HepG2 (cell line): Measurements from ENCODE around the gene TCF7L2. TPM values are rescaled to one million over a fixed set of nuclear protein-coding genes. Genes with fewer than 3 reads are reported as not detected.

Experiments
- ATF7-NPFF ChIP-seq: sonication (generic); formaldehyde crosslinking; IDR thresholded peaks from 2 replicates; pipeline ENCODE4 v1.8.1; 2023; ENCODE audit warnings: mild to moderate bottlenecking, low read depth, missing genetic modification reagents, moderate library complexity
- CEBPG ChIP-seq: IDR thresholded peaks from 2 replicates; pipeline ENCODE4 v1.6.1; 2016
- DRAP1 ChIP-seq: IDR thresholded peaks from 2 replicates; pipeline ENCODE4 v1.6.1; 2016; ENCODE audit warnings: missing genetic modification reagents, missing compliant biosample characterization
- IKZF1 ChIP-seq: fragments of 450-650 bp; IDR thresholded peaks from 2 replicates; pipeline ENCODE4 v1.7.1; 2016
- IRX3 ChIP-seq: sonication (generic); formaldehyde crosslinking; IDR thresholded peaks from 2 replicates; pipeline ENCODE4 v1.8.1; 2023; ENCODE audit warnings: mild to moderate bottlenecking, low read depth, missing genetic modification reagents, borderline replicate concordance
- NFAT5 ChIP-seq: sonication (generic); formaldehyde crosslinking; IDR thresholded peaks from 2 replicates; pipeline ENCODE4 v1.4.0; 2020; ENCODE audit warnings: missing genetic modification reagents
- PAF1 ChIP-seq: IDR thresholded peaks from 2 replicates; pipeline ENCODE4 v1.6.1; 2016; ENCODE audit warnings: missing genetic modification reagents, missing compliant biosample characterization
- PRMT3 ChIP-seq: sonication (generic); formaldehyde crosslinking; IDR thresholded peaks from 2 replicates; pipeline ENCODE4 v1.8.1; 2022; ENCODE audit warnings: low read depth, mild to moderate bottlenecking, moderate library complexity, missing genetic modification reagents, borderline replicate concordance
- RARG ChIP-seq: sonication (generic); formaldehyde crosslinking; IDR thresholded peaks from 2 replicates; pipeline ENCODE4 v1.4.0; 2020; ENCODE audit warnings: low read depth, mild to moderate bottlenecking, missing genetic modification reagents
- SMAD1 ChIP-seq: sonication (generic); formaldehyde crosslinking; IDR thresholded peaks from 2 replicates; pipeline ENCODE4 v1.4.0; 2020; ENCODE audit warnings: missing genetic modification reagents, low read depth, mild to moderate bottlenecking, borderline replicate concordance
- SMARCC2 ChIP-seq: fragments of 450-650 bp; IDR thresholded peaks from 2 replicates; pipeline ENCODE4 v1.6.1; 2017; ENCODE audit warnings: antibody characterized with exemption, mild to moderate bottlenecking
- SP5 ChIP-seq: IDR thresholded peaks from 2 replicates; pipeline ENCODE4 v1.6.1; 2016; ENCODE audit warnings: low read depth, borderline replicate concordance
- TBX3 ChIP-seq: fragments of 450-650 bp; IDR thresholded peaks from 2 replicates; pipeline ENCODE4 v1.6.1; 2017; ENCODE audit warnings: antibody characterized with exemption, mild to moderate bottlenecking, inconsistent platforms, borderline replicate concordance
- TIGD3 ChIP-seq: sonication (generic); formaldehyde crosslinking; IDR thresholded peaks from 2 replicates; pipeline ENCODE4 v1.5.1; 2020; ENCODE audit warnings: mild to moderate bottlenecking, missing genetic modification reagents, borderline replicate concordance
- ZBTB42 ChIP-seq: sonication (generic); formaldehyde crosslinking; IDR thresholded peaks from 2 replicates; pipeline ENCODE4 v1.5.0; 2020; ENCODE audit warnings: mild to moderate bottlenecking, missing genetic modification reagents
- ZBTB44 ChIP-seq: sonication (generic); formaldehyde crosslinking; IDR thresholded peaks from 2 replicates; pipeline ENCODE4 v1.4.0; 2020; ENCODE audit warnings: missing genetic modification reagents
- ZC3H13 ChIP-seq: sonication (generic); formaldehyde crosslinking; IDR thresholded peaks from 2 replicates; pipeline ENCODE4 v1.8.1; 2023; ENCODE audit warnings: mild to moderate bottlenecking, missing genetic modification reagents, moderate library complexity
- ZNF12 ChIP-seq: sonication (generic); formaldehyde crosslinking; IDR thresholded peaks from 2 replicates; pipeline ENCODE4 v1.5.0; 2020; ENCODE audit warnings: missing genetic modification reagents
- ZNF331 ChIP-seq: sonication (generic); formaldehyde crosslinking; IDR thresholded peaks from 2 replicates; pipeline ENCODE4 v1.4.0; 2020; ENCODE audit warnings: missing genetic modification reagents
- ZNF335 ChIP-seq: sonication (generic); formaldehyde crosslinking; IDR thresholded peaks from 2 replicates; pipeline ENCODE4 v1.4.0; 2020; ENCODE audit warnings: missing genetic modification reagents
- ZNF616 ChIP-seq: sonication (generic); formaldehyde crosslinking; IDR thresholded peaks from 2 replicates; pipeline ENCODE4 v1.5.0; 2020; ENCODE audit warnings: low read depth, mild to moderate bottlenecking, missing genetic modification reagents
- ZNF883 ChIP-seq: sonication (generic); formaldehyde crosslinking; IDR thresholded peaks from 2 replicates; pipeline ENCODE4 v1.5.1; 2020; ENCODE audit warnings: mild to moderate bottlenecking, missing genetic modification reagents; ENCODE audit errors: not compliant biosample characterization
- polyA plus RNA-seq, 8 experiments: library from polyadenylated mRNA; depleted of rRNA in 3 of 8; stranded (reverse) in 7 of 8; unstranded in 1 of 8; fragments of >200 nt; fragmentation: Illumina TruSeq in 4 of 8; extraction: Trizol in 4 of 8; gene quantifications; 2 replicates each; pipeline versions ENCODE4 v1.2.1 to v1.2.3, GENCODE V29; 2011 to 2016; ENCODE audit warnings: low read depth in 4 of 8, missing spikeins in 1 of 8, mixed read lengths in 1 of 8; ENCODE audit not compliant: insufficient read depth in 1 of 8
- total RNA-seq, 5 experiments: library from RNA; depleted of rRNA; stranded (reverse); fragments of >200 nt; fragmentation: Illumina TruSeq; extraction: Trizol; gene quantifications; 2 replicates each; pipeline ENCODE4 v1.2.3, GENCODE V29; 2016; ENCODE audit warnings: low read depth in 1 of 5

Gene TCF7L2
- total and polyA plus RNA-seq, 2 of the 13 experiments (the other 11 are each of a cell fraction or from before 2014, with no cell fraction given), result 3.9 to 13.7 TPM

GRCh38 chr10:113087165-113088029 is 137.3 kb downstream of the TCF7L2 start (continued):
- TF ChIP-seq NFAT5 (CRISPR knock-in tag), result no peak
- TF ChIP-seq IKZF1, result no peak
- peak; percentile 85 for TF ChIP-seq ZNF331 (CRISPR knock-in tag)
- TF ChIP-seq ZC3H13 (CRISPR knock-in tag), result no peak
- TF ChIP-seq ZBTB44, result no peak
- peak; percentile 90 for TF ChIP-seq SP5 (CRISPR knock-in tag)
- TF ChIP-seq SMAD1 (CRISPR knock-in tag), result no peak
- TF ChIP-seq PRMT3 (CRISPR knock-in tag), result no peak
- TF ChIP-seq ZNF883 (CRISPR knock-in tag), result no peak
- TF ChIP-seq PAF1, result no peak
- no peak for TF ChIP-seq TIGD3 (CRISPR knock-in tag)
- no peak for TF ChIP-seq IRX3
- peak; percentile 34 for TF ChIP-seq DRAP1 (CRISPR knock-in tag)
- no peak for TF ChIP-seq ZNF616 (CRISPR knock-in tag)
- TF ChIP-seq TBX3, result no peak; the same call in 1 of the 2 replicates
- TF ChIP-seq ZNF335 (CRISPR knock-in tag), result peak; percentile 80; the same call in 1 of the 2 replicates
- TF ChIP-seq ZBTB42 (CRISPR knock-in tag), result no peak
- TF ChIP-seq SMARCC2, result no peak
- no peak for TF ChIP-seq ATF7-NPFF (CRISPR knock-in tag)
- 0 out of 2 replicates have a peak, but pooled peaks have one; percentile 14 for TF ChIP-seq ZNF12 (CRISPR knock-in tag)
- peak; percentile 81 for TF ChIP-seq CEBPG (CRISPR knock-in tag)
- no peak for TF ChIP-seq RARG (CRISPR knock-in tag)
